SJCRH30 (cell line): ENCODE data around the gene RIPOR2. TPM values are rescaled to one million over a fixed set of nuclear protein-coding genes. Genes with fewer than 3 reads are reported as not detected.

ENCODE experiments used
- DNase-seq, 2 experiments: peaks; one replicate each; pipeline ENCODE4 v3.0.0-alpha.2; 2015 to 2020
- H3K27ac ChIP-seq: fragments of 250-450 bp; sonication (Bioruptor Pico); 2 replicates; pipeline ENCODE4 v1.5.1; 2020; ENCODE audit warnings: mild to moderate bottlenecking, moderate library complexity
- H3K27me3 ChIP-seq: fragments of 250-450 bp; sonication (Bioruptor Pico); 2 replicates; pipeline ENCODE4 v1.5.1; 2020; ENCODE audit warnings: mild to moderate bottlenecking, moderate library complexity
- H3K36me3 ChIP-seq: fragments of 250-450 bp; sonication (Bioruptor Pico); 2 replicates; pipeline ENCODE4 v1.5.1; 2020; ENCODE audit warnings: mild to moderate bottlenecking, moderate library complexity
- H3K4me1 ChIP-seq: fragments of 250-450 bp; sonication (Bioruptor Pico); 2 replicates; pipeline ENCODE4 v1.5.1; 2020; ENCODE audit warnings: mild to moderate bottlenecking, moderate library complexity
- H3K4me3 ChIP-seq: fragments of 250-450 bp; sonication (Bioruptor Pico); 2 replicates; pipeline ENCODE4 v1.5.1; 2020; ENCODE audit warnings: mild to moderate bottlenecking, moderate library complexity
- H3K9me3 ChIP-seq: fragments of 250-450 bp; sonication (Bioruptor Pico); replicated peaks from 2 replicates; pipeline ENCODE4 v1.5.1; 2020; ENCODE audit warnings: mild to moderate bottlenecking, moderate library complexity
- total RNA-seq: library from RNA; depleted of rRNA; stranded (reverse); fragments of >200 nt; shearing (Covaris generic); gene quantifications from 2 replicates; pipeline ENCODE4 v1.2.3, GENCODE V29; 2014

Gene RIPOR2
- total RNA-seq, 1 experiment from 2014 or later: 3.9 TPM

DNA sequence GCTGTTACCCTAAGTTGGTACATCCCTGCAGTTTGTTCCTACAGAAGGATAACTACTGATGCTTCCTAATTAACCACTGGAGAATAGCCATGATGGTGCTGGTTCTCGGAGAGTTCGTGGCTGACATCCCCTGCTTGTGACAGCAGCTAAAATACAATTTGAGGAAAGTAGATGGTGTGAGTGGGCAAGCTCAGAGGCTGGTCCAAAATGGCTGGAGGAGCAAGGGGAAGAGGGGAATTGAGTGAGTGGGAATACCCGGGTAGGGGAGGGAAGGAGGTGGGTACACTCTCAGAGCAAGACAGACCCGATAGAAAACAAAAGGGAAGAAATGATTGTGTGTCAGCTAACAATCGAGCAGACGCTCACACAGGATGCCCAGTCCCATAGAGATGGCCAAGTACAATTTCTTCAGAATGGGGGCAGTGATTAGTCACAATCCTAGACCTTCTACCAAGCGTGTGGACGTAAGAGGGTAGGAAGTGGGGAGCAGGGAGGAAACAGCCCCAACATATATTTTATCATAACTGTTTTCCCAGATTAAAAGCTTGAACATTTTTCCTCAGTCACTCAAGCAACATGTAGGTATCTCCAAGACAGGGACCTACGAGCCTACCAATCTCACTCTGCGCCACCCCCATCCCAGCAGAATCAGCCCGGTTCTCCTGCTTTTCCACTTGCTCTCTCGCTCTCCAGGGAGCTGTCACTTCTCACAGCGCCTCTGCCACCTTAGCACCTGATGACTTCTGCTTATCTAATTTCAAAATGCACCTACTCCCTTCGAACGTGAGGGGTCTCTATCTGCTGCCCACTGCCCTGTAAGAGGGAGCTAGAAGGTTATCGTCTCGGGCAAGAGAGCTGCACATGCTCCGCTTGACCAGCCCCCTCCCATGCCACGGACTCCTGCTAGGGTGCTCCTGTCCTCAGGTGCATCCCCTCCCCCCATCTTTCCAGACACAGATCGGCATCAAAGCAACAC, 26.2 kb downstream of the RIPOR2 start:
- Histone ChIP-seq H3K4me1 (peaks cover 13% of the 10 kb centered on the region), H3K27ac (no peak overlapping the region), H3K27me3 (no peaks in the 10 kb centered on the region), H3K4me3 (peak overlapping the region; percentile 63), H3K36me3 (no peaks in the 10 kb centered on the region), H3K9me3 (no peaks in the 10 kb centered on the region)
- DNase-seq: no peak

DNA sequence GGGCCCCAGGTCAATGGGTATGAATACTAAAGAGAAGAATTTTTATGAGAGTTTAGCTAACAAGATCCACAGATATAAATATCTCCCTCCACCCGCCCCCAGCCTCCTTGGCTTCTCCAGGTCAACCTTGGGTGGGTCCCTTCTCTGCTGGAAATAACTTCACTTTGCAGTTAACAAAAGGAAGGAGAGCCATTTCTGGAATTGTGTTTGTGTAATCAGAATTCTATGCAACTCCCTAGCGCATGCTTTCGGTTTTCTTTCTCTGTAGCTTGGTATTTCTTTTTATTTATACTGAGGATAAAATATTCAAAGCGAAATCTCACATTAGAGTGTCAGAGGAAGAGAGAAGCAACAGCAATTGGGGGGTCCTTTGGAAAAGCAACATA, 27.1 kb downstream of the RIPOR2 start:
- Histone ChIP-seq H3K27me3 (no peaks in the 10 kb centered on the region), H3K4me1 (peaks cover 19% of the 10 kb centered on the region), H3K4me3 (no peak overlapping the region), H3K27ac (peak overlapping the region; percentile 66), H3K9me3 (no peaks in the 10 kb centered on the region), H3K36me3 (no peaks in the 10 kb centered on the region)
- DNase-seq: no peak

DNA sequence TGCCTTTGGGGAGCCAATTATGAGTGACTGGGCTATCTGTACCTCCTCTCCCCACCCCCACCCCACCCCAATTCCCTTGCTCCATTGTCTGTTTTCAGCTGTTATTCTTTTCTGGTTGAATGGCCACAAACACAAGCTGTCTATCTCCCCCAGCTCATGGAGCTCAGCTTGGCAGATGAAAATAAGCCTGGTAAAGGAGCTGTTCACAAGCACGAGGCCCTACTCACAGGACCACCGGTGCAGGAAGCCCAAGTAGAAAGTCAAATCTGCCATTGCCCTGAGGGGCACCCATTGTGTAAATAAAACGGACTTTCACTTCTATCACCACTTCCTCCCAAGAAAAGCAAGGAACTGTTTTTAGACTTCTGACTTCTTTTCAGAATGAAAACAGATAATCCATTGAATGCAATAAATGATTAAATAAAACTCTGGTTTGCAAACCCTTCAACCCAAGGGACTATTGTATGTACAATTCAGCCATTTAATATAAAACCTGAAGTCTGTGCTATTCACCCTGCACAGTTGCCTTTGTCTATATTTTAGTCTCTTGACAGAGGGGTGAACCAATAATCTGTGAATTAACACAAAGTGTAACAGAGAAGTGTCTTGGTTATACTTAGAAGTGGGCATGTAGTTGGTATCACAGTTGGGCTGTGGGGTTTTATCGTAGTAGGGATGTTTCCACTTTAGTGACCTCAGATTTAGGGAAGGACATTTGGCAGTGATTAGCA, 27.7 kb downstream of the RIPOR2 start:
- DNase-seq: peak; percentile 57 to 73
- Histone ChIP-seq H3K36me3 (no peaks in the 10 kb centered on the region), H3K4me3 (no peak overlapping the region), H3K4me1 (peaks cover 23% of the 10 kb centered on the region), H3K27me3 (no peaks in the 10 kb centered on the region), H3K27ac (peak overlapping the region; percentile 66), H3K9me3 (no peaks in the 10 kb centered on the region)

DNA sequence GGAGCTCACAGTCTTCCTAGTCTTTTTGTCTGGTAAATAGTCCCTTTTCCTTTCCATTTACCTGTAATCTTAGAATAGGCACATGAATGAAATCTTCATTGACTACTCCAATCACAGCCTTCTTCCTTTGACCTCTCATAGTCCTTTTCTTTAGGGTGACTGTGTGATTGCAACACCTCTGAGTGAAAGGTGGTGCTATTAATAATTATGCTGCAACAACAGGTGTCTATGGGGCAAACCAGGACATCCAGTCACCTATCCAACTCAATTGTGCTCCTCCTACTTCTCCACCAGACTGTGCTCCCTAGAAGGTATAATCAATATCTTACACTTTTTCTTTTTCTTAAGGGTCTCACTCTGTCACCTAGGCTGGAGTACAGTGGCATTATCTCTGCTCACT, 29.4 kb downstream of the RIPOR2 start:
- no peak for DNase-seq
- Histone ChIP-seq H3K36me3 (no peaks in the 10 kb centered on the region), H3K27me3 (no peaks in the 10 kb centered on the region), H3K9me3 (no peaks in the 10 kb centered on the region), H3K4me3 (no peak overlapping the region), H3K4me1 (peaks cover 27% of the 10 kb centered on the region), H3K27ac (no peak overlapping the region)

DNA sequence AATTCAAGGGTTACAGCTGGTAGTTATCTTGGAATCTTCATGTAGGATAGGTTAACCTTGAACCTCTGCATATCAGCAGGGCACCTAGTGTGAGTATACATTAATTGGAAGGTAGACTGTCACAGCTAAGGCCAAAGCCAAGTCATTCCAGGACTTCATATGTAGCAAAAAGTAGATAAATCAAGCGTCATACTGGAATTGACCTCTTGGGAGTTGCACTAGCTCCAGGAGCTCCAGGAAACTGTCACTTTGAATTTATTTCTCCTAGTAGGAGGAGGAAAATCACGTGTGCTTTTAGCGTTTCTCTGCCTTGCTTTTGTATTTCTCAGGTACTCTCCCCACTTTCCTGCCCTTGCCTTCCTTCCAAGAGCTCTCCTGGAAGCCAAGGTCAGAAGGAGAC, 30.3 kb downstream of the RIPOR2 start:
- DNase-seq: no peak
- Histone ChIP-seq H3K4me1 (peaks cover 27% of the 10 kb centered on the region), H3K4me3 (no peak overlapping the region), H3K27me3 (no peaks in the 10 kb centered on the region), H3K9me3 (no peaks in the 10 kb centered on the region), H3K27ac (no peak overlapping the region), H3K36me3 (no peaks in the 10 kb centered on the region)

DNA sequence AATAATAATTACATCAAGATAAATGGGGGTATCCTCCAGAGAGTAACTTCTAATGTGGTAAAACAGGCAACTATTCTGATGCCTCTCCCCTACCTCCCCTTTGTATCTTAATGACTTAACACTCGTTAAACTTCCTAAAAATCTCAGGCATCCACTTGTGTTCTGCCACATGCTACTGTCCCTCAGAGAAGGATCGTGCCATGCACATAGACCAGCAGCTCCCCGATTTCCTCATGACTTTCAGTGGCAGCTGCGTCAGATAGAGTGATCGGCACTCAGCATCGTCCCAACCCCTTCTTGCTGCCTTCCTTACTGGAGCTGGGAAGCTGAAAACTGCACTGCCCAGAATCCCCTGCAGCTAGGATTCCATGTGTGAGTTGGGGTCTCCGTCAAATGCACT, 32.1 kb downstream of the RIPOR2 start:
- DNase-seq: peak; percentile 74 to 80

DNA sequence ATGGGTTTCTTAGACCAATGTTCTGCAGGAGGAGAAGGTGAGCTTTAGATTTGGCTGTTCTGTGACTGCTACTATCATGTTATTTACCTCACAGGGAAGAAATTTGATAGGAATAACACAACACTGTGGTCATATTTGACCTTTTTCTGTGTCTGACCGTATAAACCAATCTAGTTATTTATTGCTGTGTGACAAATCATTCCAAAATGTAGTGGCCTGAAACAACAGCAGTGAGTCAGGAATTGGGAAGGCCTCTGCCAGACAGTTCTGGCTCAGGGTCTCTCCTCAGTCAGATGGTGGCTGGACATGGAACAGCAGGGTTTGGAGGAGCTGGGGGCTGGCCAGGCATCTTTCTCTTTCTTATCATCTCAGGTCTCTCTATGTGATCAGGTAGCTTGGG, 33.0 kb downstream of the RIPOR2 start:
- H3K27ac ChIP-seq: peak overlapping the region; percentile 30
- DNase-seq: no peak
- H3K4me3 ChIP-seq: no peak overlapping the region

More for the DNA sequence above, 32.1 kb downstream of the RIPOR2 start:
- H3K9me3 ChIP-seq: no peaks in the 10 kb centered on the region
- no peaks in the 10 kb centered on the region for H3K36me3 ChIP-seq
- no peaks in the 10 kb centered on the region for H3K27me3 ChIP-seq
- H3K27ac ChIP-seq: peak overlapping the region; percentile 30
- H3K4me1 ChIP-seq: peaks cover 23% of the 10 kb centered on the region
- H3K4me3 ChIP-seq: no peak overlapping the region

DNA sequence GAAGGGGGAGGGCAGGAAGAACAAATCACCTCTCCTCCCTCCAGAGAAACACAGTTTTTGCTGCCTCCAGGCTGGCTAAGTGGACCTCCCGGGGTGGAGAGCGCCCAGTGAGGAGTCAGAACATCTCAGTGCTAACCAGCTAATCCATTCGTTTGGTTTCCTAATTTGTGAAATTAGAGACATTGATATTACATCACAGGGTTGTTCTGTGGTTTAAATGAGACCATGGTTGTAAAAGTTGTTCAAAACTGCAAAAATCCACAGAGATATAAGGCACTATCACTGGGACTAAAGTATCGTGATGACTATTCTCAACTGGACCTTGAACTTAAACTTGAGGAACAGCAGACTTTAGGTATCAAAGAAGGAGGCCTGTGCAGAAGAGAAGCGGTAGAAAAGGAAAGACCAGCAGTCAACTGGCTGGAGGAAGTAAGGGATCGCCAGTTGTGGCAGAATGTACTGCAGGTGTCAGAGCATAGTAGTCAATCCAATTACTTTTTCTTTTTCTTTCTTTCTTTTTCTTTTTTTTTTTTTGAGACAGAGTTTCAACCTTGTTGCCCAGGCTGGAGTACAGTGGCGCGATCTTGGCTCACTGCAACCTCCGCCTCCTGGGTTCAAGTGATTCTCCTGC, 33.9 kb downstream of the RIPOR2 start:
- Histone ChIP-seq H3K9me3 (no peaks in the 10 kb centered on the region), H3K4me3 (no peak overlapping the region), H3K27me3 (no peaks in the 10 kb centered on the region), H3K36me3 (no peaks in the 10 kb centered on the region), H3K4me1 (peaks cover 17% of the 10 kb centered on the region), H3K27ac (no peak overlapping the region)
- DNase-seq: no peak

More for the DNA sequence above, 33.0 kb downstream of the RIPOR2 start:
- H3K27me3 ChIP-seq: no peaks in the 10 kb centered on the region
- H3K4me1 ChIP-seq: peaks cover 14% of the 10 kb centered on the region
- H3K9me3 ChIP-seq: no peaks in the 10 kb centered on the region
- no peaks in the 10 kb centered on the region for H3K36me3 ChIP-seq

DNA sequence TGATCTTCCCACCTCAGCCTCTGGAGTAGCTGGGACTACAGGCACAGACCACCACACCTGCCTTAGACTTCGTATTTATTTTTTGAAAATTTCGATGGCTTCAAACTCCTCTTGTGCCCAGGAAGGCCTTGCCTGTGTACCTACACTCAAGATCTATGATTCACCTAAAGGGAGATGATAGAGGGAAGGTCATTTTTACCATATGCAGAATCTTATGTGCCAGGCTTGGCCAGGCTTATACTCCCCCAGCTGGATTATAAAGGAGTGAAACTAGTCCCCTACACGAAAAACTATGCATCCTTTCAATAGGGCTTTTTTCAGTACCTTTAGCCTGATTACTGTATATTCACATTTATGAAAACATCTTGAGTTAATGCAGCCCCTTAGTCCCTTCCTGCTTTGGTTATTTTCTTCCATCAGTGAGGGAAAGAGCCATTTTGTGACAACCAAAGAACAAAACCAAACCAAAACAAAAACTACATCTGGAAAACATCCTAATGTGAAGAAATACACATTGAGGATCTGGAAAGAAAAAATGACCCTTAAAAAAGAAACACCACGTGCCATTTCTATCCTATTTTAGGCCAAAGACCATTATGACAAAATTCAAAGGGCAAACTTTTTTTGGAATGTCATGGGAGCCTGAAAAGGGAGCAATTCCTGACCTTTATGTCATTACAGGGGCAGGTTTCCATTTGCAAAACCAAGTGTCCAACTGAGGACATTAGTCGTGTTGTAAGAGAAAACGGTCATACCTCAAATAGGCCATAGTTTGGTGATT, 34.7 kb downstream of the RIPOR2 start:
- Histone ChIP-seq H3K36me3 (no peaks in the 10 kb centered on the region), H3K27ac (no peak overlapping the region)

DNA sequence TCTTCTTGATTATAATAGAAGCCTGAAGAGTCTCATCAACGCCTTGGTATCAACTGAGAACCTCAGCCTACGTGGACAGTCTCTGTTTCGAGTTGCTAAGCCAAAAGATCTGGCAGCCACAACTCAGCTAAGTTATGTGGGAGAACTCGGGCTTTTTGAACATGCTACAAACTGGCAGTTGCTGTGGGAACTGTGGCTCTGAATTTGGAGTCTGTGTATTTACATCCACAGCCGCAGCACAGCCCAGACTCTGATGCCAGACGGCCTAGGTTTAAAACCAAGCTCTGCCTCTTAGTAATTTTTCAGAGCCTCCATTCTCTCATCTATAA, 35.8 kb downstream of the RIPOR2 start:
- DNase-seq: no peak
- Histone ChIP-seq H3K9me3 (no peaks in the 10 kb centered on the region), H3K27me3 (no peaks in the 10 kb centered on the region), H3K4me1 (peaks cover 17% of the 10 kb centered on the region), H3K36me3 (no peaks in the 10 kb centered on the region), H3K4me3 (no peak overlapping the region), H3K27ac (no peak overlapping the region)

More for the DNA sequence above, 34.7 kb downstream of the RIPOR2 start:
- DNase-seq: no peak
- Histone ChIP-seq H3K4me3 (no peak overlapping the region), H3K9me3 (no peaks in the 10 kb centered on the region), H3K27me3 (no peaks in the 10 kb centered on the region), H3K4me1 (peaks cover 17% of the 10 kb centered on the region)

DNA sequence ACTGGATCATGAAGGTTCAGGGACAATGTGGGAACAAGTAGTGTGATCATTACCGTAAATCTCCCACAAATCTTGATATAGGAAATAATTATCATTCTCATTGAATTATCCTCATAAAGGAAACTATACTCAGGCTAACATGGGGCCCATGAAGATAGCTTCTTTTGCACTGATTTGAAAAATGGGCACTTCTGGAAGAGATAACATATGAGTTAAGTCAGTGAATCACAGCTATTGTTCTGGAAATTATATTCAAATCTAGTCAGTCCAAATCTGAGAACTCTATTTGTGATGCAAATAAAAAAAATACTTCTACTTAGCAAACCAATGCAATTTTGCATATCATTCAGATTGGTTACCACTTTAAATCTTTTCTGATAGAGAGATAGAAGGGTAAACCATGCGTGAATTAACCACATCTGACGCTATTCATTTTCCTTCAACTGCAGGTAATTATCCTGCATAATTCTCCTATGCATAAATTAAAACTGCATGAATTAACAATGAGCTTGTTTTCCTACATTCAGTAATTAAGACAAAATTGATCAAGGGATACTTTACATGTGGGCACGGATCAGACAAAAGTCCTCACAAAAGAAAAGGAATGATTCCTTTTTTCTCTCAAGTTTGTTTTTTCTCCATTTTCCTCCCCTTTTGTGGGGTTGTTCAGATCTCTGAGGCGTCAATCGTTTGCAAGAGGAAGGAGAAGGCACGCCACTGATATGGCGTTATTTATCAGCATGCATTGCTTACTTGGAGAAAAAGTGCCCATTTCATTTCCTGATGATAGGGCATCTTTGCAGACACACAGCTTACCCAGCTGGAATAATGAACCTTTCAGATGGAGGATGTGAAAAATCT, 36.4 kb downstream of the RIPOR2 start:
- Histone ChIP-seq H3K4me3 (no peak overlapping the region), H3K27ac (no peak overlapping the region), H3K27me3 (no peaks in the 10 kb centered on the region), H3K9me3 (no peaks in the 10 kb centered on the region), H3K36me3 (no peaks in the 10 kb centered on the region), H3K4me1 (peaks cover 17% of the 10 kb centered on the region)
- DNase-seq: no peak

DNA sequence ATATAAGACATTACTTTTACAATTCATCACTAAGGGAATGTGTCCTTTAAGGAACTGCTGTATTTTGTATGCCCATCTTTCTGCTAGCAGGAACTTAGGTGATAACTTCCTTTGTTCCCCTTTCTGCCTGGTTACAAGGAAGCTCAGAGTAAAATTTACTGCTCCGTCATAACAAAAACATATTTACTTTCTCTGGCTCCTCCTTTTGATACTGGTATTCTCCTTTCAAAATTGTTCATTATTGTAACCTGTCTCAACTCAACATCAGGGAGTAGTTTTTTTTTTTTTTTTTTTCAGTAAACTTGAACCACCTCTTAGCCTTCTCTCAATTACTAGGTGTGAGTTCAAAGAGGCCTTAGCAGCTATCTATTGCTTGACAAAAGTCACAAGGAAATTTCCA, 37.1 kb downstream of the RIPOR2 start:
- no peak for DNase-seq
- H3K27ac ChIP-seq: no peak overlapping the region
- H3K9me3 ChIP-seq: no peaks in the 10 kb centered on the region
- no peaks in the 10 kb centered on the region for H3K36me3 ChIP-seq
- no peak overlapping the region for H3K4me3 ChIP-seq
- no peaks in the 10 kb centered on the region for H3K27me3 ChIP-seq
- peaks cover 12% of the 10 kb centered on the region for H3K4me1 ChIP-seq

DNA sequence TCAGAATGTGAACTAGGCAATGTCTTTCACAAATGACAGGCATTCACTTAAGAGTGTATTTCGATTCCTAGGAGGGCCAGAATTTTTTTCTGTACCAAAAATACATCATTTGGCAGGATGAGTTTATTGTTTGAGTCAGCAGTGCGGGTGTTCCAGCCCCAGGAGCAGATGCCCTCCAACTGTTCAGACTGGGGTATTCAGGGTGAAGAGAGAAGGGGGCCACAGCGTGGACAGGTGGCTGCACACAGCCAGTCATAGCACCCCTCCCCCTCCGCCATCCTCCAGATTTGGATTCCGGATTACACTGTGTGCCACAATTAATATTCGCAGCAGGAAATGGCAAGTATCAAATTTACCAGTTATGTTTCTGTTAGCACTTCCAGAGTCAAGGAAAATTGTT, 38.6 kb downstream of the RIPOR2 start:
- H3K4me1 ChIP-seq: peaks cover 6% of the 10 kb centered on the region; the same call in 1 of the 2 replicates

More for the DNA sequence above, 38.6 kb downstream of the RIPOR2 start:
- Histone ChIP-seq H3K36me3 (no peaks in the 10 kb centered on the region), H3K4me3 (no peak overlapping the region), H3K9me3 (no peaks in the 10 kb centered on the region), H3K27me3 (no peaks in the 10 kb centered on the region), H3K27ac (no peak overlapping the region)
- DNase-seq: peak; percentile 23 to 27
